Suppressor macrophage treated with lipopolysaccharide for 4 hours (primary cell): ENCODE measurements around the gene SLC1A7.
A peak's percentile ranks its signal among the peaks of the same experiment; 100 is the strongest.

Experiments used
- DNase-seq: peaks from one replicate; pipeline ENCODE4 v3.0.0-alpha.2; 2020

Gene SLC1A7

GRCh38 chr1:53090227-53091147 is 52.0 kb downstream of the SLC1A7 start:
- DNase-seq = peak; percentile 7

GRCh38 chr1:53089478-53090226 is 52.8 kb downstream of the SLC1A7 start:
- no peak for DNase-seq

- DNase-seq = no peak
These were observed 53.7 kb downstream of the SLC1A7 start for GRCh38 chr1:53088616-53089300.

- DNase-seq = no peak
These were observed 54.8 kb downstream of the SLC1A7 start for GRCh38 chr1:53087332-53088285.

GRCh38 chr1:53086491-53087070 is 55.9 kb downstream of the SLC1A7 start:
- DNase-seq = no peak

- DNase-seq = no peak
These were observed 57.0 kb downstream of the SLC1A7 start for GRCh38 chr1:53085405-53085804.

GRCh38 chr1:53084589-53084971 is 57.9 kb downstream of the SLC1A7 start:
- no peak for DNase-seq

GRCh38 chr1:53083636-53084588 is 58.5 kb downstream of the SLC1A7 start:
- no peak for DNase-seq

GRCh38 chr1:53082826-53083455 is 59.5 kb downstream of the SLC1A7 start:
- DNase-seq = no peak

GRCh38 chr1:53081384-53082066 is 60.9 kb downstream of the SLC1A7 start:
- no peak for DNase-seq

- no peak for DNase-seq
These were observed 61.7 kb downstream of the SLC1A7 start for GRCh38 chr1:53080769-53081168.

GRCh38 chr1:53080041-53080440 is 62.4 kb downstream of the SLC1A7 start:
- DNase-seq = no peak

GRCh38 chr1:53079251-53079650 is 63.2 kb downstream of the SLC1A7 start:
- DNase-seq = no peak

GRCh38 chr1:53078333-53079101 is 63.9 kb downstream of the SLC1A7 start:
- DNase-seq = no peak

GRCh38 chr1:53077599-53077965 is 64.9 kb downstream of the SLC1A7 start:
- DNase-seq = no peak

- no peak for DNase-seq
These were observed 65.5 kb downstream of the SLC1A7 start for GRCh38 chr1:53076721-53077598.

- no peak for DNase-seq
These were observed 66.3 kb downstream of the SLC1A7 start for GRCh38 chr1:53076165-53076564.

- no peak for DNase-seq
These were observed 66.7 kb downstream of the SLC1A7 start for GRCh38 chr1:53075761-53076163.
